ENCODE data around the gene UBAP2L. TPM values are rescaled to one million over a fixed set of nuclear protein-coding genes. Genes with fewer than 3 reads are reported as not detected.

Gene UBAP2L
- total and polyA plus RNA-seq, 5 donors: 67.6 to 112 (median 104) TPM

- peak; percentile 68 to 84 for ATAC-seq
- Histone ChIP-seq H3K27me3 (ENCODE audit: control insufficient read depth, insufficient read depth) (no peaks in the 10 kb centered on the region), H3K4me1 (ENCODE audit: control insufficient read depth, insufficient read depth, low read length) (peaks cover 12% of the 10 kb centered on the region), H3K4me3 (ENCODE audit: low read length) (peak overlapping the region; percentile 82), H3K27ac (ENCODE audit: low read length) (peak overlapping the region; percentile 82), H3K9me3 (ENCODE audit: control insufficient read depth, low read length) (no peaks in the 10 kb centered on the region)
- intact Hi-C loops (cut with DNase I): loop anchor here in 1 of 4 donors (10.0 kb wide), 1 partner anchor 92 kb away; the partner anchor contains the start of gene HAX1
- DNase-seq: peak; percentile 84 to 90 (median 89)
- under 1% methylated on average over 35 of the region's 35 CpGs for WGBS
These were observed 38.3 kb upstream of the UBAP2L start for GRCh38 chr1:154182344-154183045.

- ATAC-seq: peak; percentile 95 to 96
- intact Hi-C loops (cut with DNase I): loop anchor here in 1 of 4 donors (10.0 kb wide), 1 partner anchor 92 kb away; the partner anchor contains the start of gene HAX1
- H3K4me1 ChIP-seq (ENCODE audit: control insufficient read depth, insufficient read depth, low read length): peaks cover 9% of the 10 kb centered on the region
These were observed 37.5 kb upstream of the UBAP2L start for GRCh38 chr1:154183046-154183915.

GRCh38 chr1:154186177-154186576 lies 34.6 kb upstream of the UBAP2L start:
- intact Hi-C loops (cut with DNase I): loop anchor here in 1 of 4 donors (10.0 kb wide), 1 partner anchor 89 kb away; the partner anchor contains the start of gene HAX1
- Histone ChIP-seq H3K27ac (ENCODE audit: low read length) (no peak overlapping the region), H3K4me1 (ENCODE audit: control insufficient read depth, insufficient read depth, low read length) (no peaks in the 10 kb centered on the region), H3K9me3 (ENCODE audit: control insufficient read depth, low read length) (no peaks in the 10 kb centered on the region), H3K27me3 (ENCODE audit: control insufficient read depth, insufficient read depth) (no peaks in the 10 kb centered on the region), H3K4me3 (ENCODE audit: low read length) (no peak overlapping the region)
- DNase-seq: peak; percentile 48 to 74 (median 65)
- ATAC-seq: no peak
- 64% methylated on average over 1 of the region's 1 CpG for WGBS

More at GRCh38 chr1:154183046-154183915, 37.5 kb upstream of the UBAP2L start:
- DNase-seq: peak; percentile 96 to 98 (median 98)
- no peaks in the 10 kb centered on the region for H3K27me3 ChIP-seq (ENCODE audit: control insufficient read depth, insufficient read depth)
- H3K9me3 ChIP-seq (ENCODE audit: control insufficient read depth, low read length): no peaks in the 10 kb centered on the region
- H3K4me3 ChIP-seq (ENCODE audit: low read length): peak overlapping the region; percentile 82
- H3K27ac ChIP-seq (ENCODE audit: low read length): peak overlapping the region; percentile 82
- 5% methylated on average over 41 of the region's 41 CpGs for WGBS

- intact Hi-C loops (cut with DNase I): loop anchor here in 1 of 4 donors (10.0 kb wide), 1 partner anchor 88 kb away; the partner anchor contains the start of gene HAX1
- H3K4me1 ChIP-seq (ENCODE audit: control insufficient read depth, insufficient read depth, low read length): no peaks in the 10 kb centered on the region
- no peak overlapping the region for H3K27ac ChIP-seq (ENCODE audit: low read length)
- no peak overlapping the region for H3K4me3 ChIP-seq (ENCODE audit: low read length)
- 31% methylated on average over 2 of the region's 2 CpGs for WGBS
- no peaks in the 10 kb centered on the region for H3K9me3 ChIP-seq (ENCODE audit: control insufficient read depth, low read length)
- no peaks in the 10 kb centered on the region for H3K27me3 ChIP-seq (ENCODE audit: control insufficient read depth, insufficient read depth)
- ATAC-seq (no peak), DNase-seq (no peak)
These were observed 33.8 kb upstream of the UBAP2L start for GRCh38 chr1:154186852-154187501.

- Histone ChIP-seq H3K4me3 (ENCODE audit: low read length) (peak overlapping the region; percentile 12), H3K27me3 (ENCODE audit: control insufficient read depth, insufficient read depth) (no peaks in the 10 kb centered on the region), H3K4me1 (ENCODE audit: control insufficient read depth, insufficient read depth, low read length) (peaks cover 6% of the 10 kb centered on the region), H3K9me3 (ENCODE audit: control insufficient read depth, low read length) (no peaks in the 10 kb centered on the region), H3K27ac (ENCODE audit: low read length) (no peak overlapping the region)
- intact Hi-C loops (cut with DNase I): loop anchor here in 1 of 4 donors (10.0 kb wide), 1 partner anchor 74 kb away; no protein-coding TSS in a partner anchor
- 12% methylated on average over 1 of the region's 1 CpG for WGBS
- DNase-seq (no peak), ATAC-seq (peak; percentile 41 to 68)
These were observed 30.2 kb upstream of the UBAP2L start for GRCh38 chr1:154190550-154190949.

- no peaks in the 10 kb centered on the region for H3K9me3 ChIP-seq (ENCODE audit: control insufficient read depth, low read length)
- H3K4me3 ChIP-seq (ENCODE audit: low read length): peak within 1 kb of the TSS; percentile 12
- intact Hi-C loops (cut with DNase I): loop anchor here in 1 of 4 donors (10.0 kb wide), 1 partner anchor 73 kb away; no protein-coding TSS in a partner anchor
- H3K4me1 ChIP-seq (ENCODE audit: control insufficient read depth, insufficient read depth, low read length): peaks cover 6% of the 10 kb centered on the region
- H3K27ac ChIP-seq (ENCODE audit: low read length): peak within 1 kb of the TSS; percentile 46
- 8% methylated on average over 1 of the region's 1 CpG for WGBS
- DNase-seq (no peak), ATAC-seq (peak; percentile 55 to 83)
- H3K27me3 ChIP-seq (ENCODE audit: control insufficient read depth, insufficient read depth): no peaks in the 10 kb centered on the region
These were observed 28.7 kb upstream of the UBAP2L start, which contains the start of gene TPM3 for GRCh38 chr1:154191990-154192461. Gene TPM3, minus strand, starts transcription at chr1:154192100. Its CDS starts 82 bp downstream, at chr1:154192018.

- peak overlapping the region; percentile 46 for H3K27ac ChIP-seq (ENCODE audit: low read length)
- no peaks in the 10 kb centered on the region for H3K27me3 ChIP-seq (ENCODE audit: control insufficient read depth, insufficient read depth)
- intact Hi-C loops (cut with DNase I): loop anchor here in 1 of 4 donors (10.0 kb wide), 1 partner anchor 72 kb away; no protein-coding TSS in a partner anchor
- peaks cover 6% of the 10 kb centered on the region for H3K4me1 ChIP-seq (ENCODE audit: control insufficient read depth, insufficient read depth, low read length)
- ATAC-seq (no peak), DNase-seq (no peak)
- WGBS: 34% methylated on average over 3 of the region's 3 CpGs
- no peaks in the 10 kb centered on the region for H3K9me3 ChIP-seq (ENCODE audit: control insufficient read depth, low read length)
- no peak overlapping the region for H3K4me3 ChIP-seq (ENCODE audit: low read length)
These were observed 28.3 kb upstream of the UBAP2L start for GRCh38 chr1:154192476-154192875.

- Histone ChIP-seq H3K4me1 (ENCODE audit: control insufficient read depth, insufficient read depth, low read length) (peaks cover 6% of the 10 kb centered on the region), H3K9me3 (ENCODE audit: control insufficient read depth, low read length) (no peaks in the 10 kb centered on the region), H3K27me3 (ENCODE audit: control insufficient read depth, insufficient read depth) (no peaks in the 10 kb centered on the region), H3K27ac (ENCODE audit: low read length) (no peak overlapping the region), H3K4me3 (ENCODE audit: low read length) (no peak overlapping the region)
- ATAC-seq (peak; percentile 10 to 14), DNase-seq (peak; percentile 40 to 77 (median 76))
- 34% methylated on average over 8 of the region's 8 CpGs for WGBS
- intact Hi-C loops (cut with DNase I): loop anchor here in 1 of 4 donors (10.0 kb wide), 1 partner anchor 71 kb away; no protein-coding TSS in a partner anchor
These were observed 26.9 kb upstream of the UBAP2L start for GRCh38 chr1:154193821-154194220.

GRCh38 chr1:154198756-154199562 lies 21.8 kb upstream of the UBAP2L start:
- Histone ChIP-seq H3K9me3 (ENCODE audit: control insufficient read depth, low read length) (no peaks in the 10 kb centered on the region), H3K27ac (ENCODE audit: low read length) (peak overlapping the region; percentile 17), H3K4me1 (ENCODE audit: control insufficient read depth, insufficient read depth, low read length) (peaks cover 2% of the 10 kb centered on the region), H3K27me3 (ENCODE audit: control insufficient read depth, insufficient read depth) (no peaks in the 10 kb centered on the region), H3K4me3 (ENCODE audit: low read length) (no peak overlapping the region)
- WGBS: 4% methylated on average over 5 of the region's 5 CpGs
- intact Hi-C loops (cut with DNase I): loop anchor here in 1 of 4 donors (10.0 kb wide), 1 partner anchor 66 kb away; no protein-coding TSS in a partner anchor
- ATAC-seq: peak; percentile 52 to 63
- no peak for DNase-seq

Measured in right cardiac atrium (tissue), 5 donors.